NCI-H748 (cell line): Measurements from ENCODE around the gene GALR3.

Source experiments
- DNase-seq: peaks from one replicate; lab custom pipeline; 2025; ENCODE audit not compliant: unreplicated experiment; lab: John Stamatoyannopoulos, UW

GALR3 gene

GRCh38 chr22:37865510-37865909, 42.3 kb downstream of the GALR3 start:
- no peak for DNase-seq

DNA sequence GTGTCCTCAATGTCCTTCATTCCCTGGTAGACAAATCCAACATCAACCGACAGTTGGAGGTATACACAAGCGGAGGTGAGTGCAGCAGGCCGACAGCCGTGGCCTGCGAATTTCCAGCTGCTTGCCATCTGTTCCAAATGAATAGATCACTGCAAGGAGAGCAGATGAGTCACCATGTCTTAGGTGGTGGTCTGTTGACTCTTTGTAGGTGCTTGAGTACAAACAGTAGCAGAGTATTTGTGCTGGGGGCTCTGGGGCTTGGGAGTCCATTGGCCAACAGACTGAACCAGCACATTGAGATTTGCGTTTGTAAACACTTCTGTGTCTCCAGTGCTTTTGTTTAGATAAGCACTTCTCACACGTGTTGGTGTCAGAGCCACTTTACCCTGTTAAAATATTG, 47.1 kb downstream of the GALR3 start:
- no peak for DNase-seq
